ENCODE data around the gene ZNF397.
A peak's percentile ranks its signal among the peaks of the same experiment; 100 is the strongest.

The ZNF397 gene

GRCh38 chr18:35227254-35227653 is 13.6 kb upstream of the ZNF397 start:
- peak; percentile 6 for DNase-seq (ENCODE audit: low read depth)
- no peak overlapping the region for H3K4me3 ChIP-seq (replicated peaks; ENCODE audit: low read depth, low read length)
- no peak for TF ChIP-seq CTCF (IDR thresholded peaks at IDR 0.05; ENCODE audit: low read length, missing control alignments)

DNA sequence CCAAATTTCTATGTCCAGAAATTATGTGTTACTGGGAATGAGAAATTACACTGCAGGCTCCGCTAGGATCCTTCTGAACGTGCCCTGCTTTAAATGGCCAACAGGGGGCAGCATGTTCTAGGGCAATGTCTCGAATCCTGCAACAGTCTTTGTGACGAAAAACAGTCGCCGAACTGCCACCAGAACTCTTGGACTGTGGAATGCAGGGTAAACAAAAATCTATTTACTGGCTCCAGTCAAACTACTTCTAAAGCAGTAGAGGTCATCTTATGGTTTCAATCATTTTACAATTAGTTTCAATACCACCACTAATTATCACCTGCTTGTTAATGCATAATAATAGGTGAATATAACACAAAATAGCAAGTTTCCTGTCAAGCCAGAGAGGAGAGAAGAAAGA is 9.8 kb upstream of the ZNF397 start:
- TF ChIP-seq CTCF (IDR thresholded peaks at IDR 0.05; ENCODE audit: low read length, missing control alignments) = peak; percentile 93
- no peak overlapping the region for H3K4me3 ChIP-seq (replicated peaks; ENCODE audit: low read depth, low read length)
- peak; percentile 84 for DNase-seq (ENCODE audit: low read depth)

- no peak for TF ChIP-seq CTCF (IDR thresholded peaks at IDR 0.05; ENCODE audit: low read length, missing control alignments)
- no peak for DNase-seq (ENCODE audit: low read depth)
- no peak overlapping the region for H3K4me3 ChIP-seq (replicated peaks; ENCODE audit: low read depth, low read length)
These were observed 4.1 kb upstream of the ZNF397 start for GRCh38 chr18:35236571-35237363.

DNA sequence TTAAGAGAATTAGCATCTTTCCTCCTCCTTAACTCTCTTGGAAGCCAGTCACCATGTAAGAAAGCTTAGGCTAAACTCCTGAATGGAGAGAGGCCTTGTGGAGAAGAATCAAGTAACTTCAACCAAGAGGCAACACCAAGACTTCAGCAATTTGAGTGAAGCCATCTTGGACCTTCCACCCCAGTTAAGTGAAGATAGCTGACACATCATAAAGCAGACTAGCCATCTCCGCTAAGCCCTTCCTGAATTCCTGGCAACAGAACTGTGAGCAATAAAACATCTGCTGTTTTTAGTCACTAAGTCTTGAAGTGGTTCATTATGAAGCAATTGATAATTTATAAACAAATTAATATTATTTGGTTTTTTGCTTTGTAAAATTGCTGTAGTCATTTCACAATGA is 1.5 kb upstream of the ZNF397 start:
- no peak for TF ChIP-seq CTCF (IDR thresholded peaks at IDR 0.05; ENCODE audit: low read length, missing control alignments)
- no peak for DNase-seq (ENCODE audit: low read depth)
- no peak overlapping the region for H3K4me3 ChIP-seq (replicated peaks; ENCODE audit: low read depth, low read length)

GRCh38 chr18:35241448-35241804 is 592 bp downstream of the ZNF397 start:
- no peak for DNase-seq (ENCODE audit: low read depth)
- no peak for TF ChIP-seq CTCF (IDR thresholded peaks at IDR 0.05; ENCODE audit: low read length, missing control alignments)
- H3K4me3 ChIP-seq (replicated peaks; ENCODE audit: low read depth, low read length) = peak overlapping the region; percentile 70

GRCh38 chr18:35242426-35242825 is 1.6 kb downstream of the ZNF397 start:
- DNase-seq (ENCODE audit: low read depth) = peak; percentile 16
- no peak for TF ChIP-seq CTCF (IDR thresholded peaks at IDR 0.05; ENCODE audit: low read length, missing control alignments)
- no peak overlapping the region for H3K4me3 ChIP-seq (replicated peaks; ENCODE audit: low read depth, low read length)

- H3K4me3 ChIP-seq (replicated peaks; ENCODE audit: low read depth, low read length) = no peak overlapping the region
- no peak for TF ChIP-seq CTCF (IDR thresholded peaks at IDR 0.05; ENCODE audit: low read length, missing control alignments)
- no peak for DNase-seq (ENCODE audit: low read depth)
These were observed 3.8 kb downstream of the ZNF397 start for GRCh38 chr18:35244671-35245070.
